ENCODE data around the gene DNAAF5. TPM values are rescaled to one million over a fixed set of nuclear protein-coding genes. Genes with fewer than 3 reads are reported as not detected.

Gene DNAAF5
- polyA plus RNA-seq, 1 of the 3 experiments (the other 2 are of a cell fraction): 58.5 TPM

- Histone ChIP-seq H3K9ac (peak overlapping the region; percentile 30), H2AFZ (ENCODE audit: low read depth) (no peak overlapping the region), H3K4me3 (ENCODE audit: low read depth in 2 of 2, low read length in 1 of 2) (no peak overlapping the region), H3K27ac (ENCODE audit: low read depth in 2 of 2, low read length in 1 of 2) (peak overlapping the region; percentile 56 to 87), H3F3A (replicated peaks; ENCODE audit: insufficient read depth) (peaks cover 29% of the 10 kb centered on the region), H3K4me1 (ENCODE audit: control insufficient read depth in 1 of 2, insufficient read depth in 2 of 2, low read depth in 1 of 2, low read length in 1 of 2) (peaks cover 31 to 38% of the 10 kb centered on the region in 2 experiments), H4K20me1 (ENCODE audit: insufficient read depth) (no peaks in the 10 kb centered on the region), H3K9me3 (no peaks in the 10 kb centered on the region), H3K79me2 (ENCODE audit: insufficient read depth) (no peaks in the 10 kb centered on the region; the same call in 1 of the 2 replicates), H3K4me2 (peak overlapping the region; percentile 68), H3K36me3 (replicated peaks in 1 of 2; ENCODE audit: control insufficient read depth in 1 of 2, insufficient read depth in 2 of 2, low read length in 1 of 2) (peaks cover 41 to 60% of the 10 kb centered on the region in 2 experiments), H3K27me3 (ENCODE audit: insufficient read depth) (no peaks in the 10 kb centered on the region), H3K9me2 (no peaks in the 10 kb centered on the region)
- DNase-seq: peak; percentile 69
- POLR2A ChIA-PET: interaction anchor here (0.9 to 2.8 kb wide), 2 partner anchors 10 to 67 kb away, joined by 3 to 21 read pairs; no protein-coding TSS in a partner anchor
- 0 out of 2 replicates have a peak, but pooled peaks have one; percentile 18 for TF ChIP-seq FOSL2 (IDR thresholded peaks at IDR 0.05; ENCODE audit: borderline replicate concordance, low read depth)
- TF ChIP-seq, protein P1, sequence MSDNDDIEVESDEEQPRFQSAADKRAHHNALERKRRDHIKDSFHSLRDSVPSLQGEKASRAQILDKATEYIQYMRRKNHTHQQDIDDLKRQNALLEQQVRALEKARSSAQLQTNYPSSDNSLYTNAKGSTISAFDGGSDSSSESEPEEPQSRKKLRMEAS (IDR thresholded peaks at IDR 0.05; ENCODE audit: low read depth): no peak
- CTCF ChIA-PET: interaction anchor here (1.0 to 4.8 kb wide), 7 partner anchors 9 to 458 kb away, joined by 3 to 28 read pairs (median 6); no protein-coding TSS in a partner anchor
- 82% methylated on average over 23 of the region's 23 CpGs for WGBS (ENCODE audit: low lambda C conversion rate)
These were observed 51.9 kb downstream of the DNAAF5 start for GRCh38 chr7:778271-778967.

GRCh38 chr7:778968-779451 lies 52.5 kb downstream of the DNAAF5 start:
- ChIA-PET POLR2A (interaction anchor here (0.9 to 2.8 kb wide), 2 partner anchors 11 to 68 kb away, joined by 3 to 21 read pairs; no protein-coding TSS in a partner anchor), CTCF (interaction anchor here (1.0 to 4.8 kb wide), 8 partner anchors 8 to 459 kb away, joined by 3 to 28 read pairs (median 6); no protein-coding TSS in a partner anchor)
- Histone ChIP-seq H3K4me1 (ENCODE audit: control insufficient read depth in 1 of 2, insufficient read depth in 2 of 2, low read depth in 1 of 2, low read length in 1 of 2) (peaks cover 31 to 38% of the 10 kb centered on the region in 2 experiments), H3K9me3 (no peaks in the 10 kb centered on the region), H3K4me3 (ENCODE audit: low read depth in 2 of 2, low read length in 1 of 2) (no peak overlapping the region), H2AFZ (ENCODE audit: low read depth) (0 out of 2 replicates have a peak overlapping the region, but pooled peaks have one; percentile 40), H3K27ac (ENCODE audit: low read depth in 2 of 2, low read length in 1 of 2) (peak overlapping the region; percentile 56 to 87), H3K79me2 (ENCODE audit: insufficient read depth) (no peaks in the 10 kb centered on the region; the same call in 1 of the 2 replicates), H3K9ac (peak overlapping the region; percentile 14), H3K4me2 (peak overlapping the region; percentile 68), H3K9me2 (no peaks in the 10 kb centered on the region), H3K27me3 (ENCODE audit: insufficient read depth) (no peaks in the 10 kb centered on the region), H4K20me1 (ENCODE audit: insufficient read depth) (no peaks in the 10 kb centered on the region), H3F3A (replicated peaks; ENCODE audit: insufficient read depth) (peaks cover 29% of the 10 kb centered on the region), H3K36me3 (replicated peaks in 1 of 2; ENCODE audit: control insufficient read depth in 1 of 2, insufficient read depth in 2 of 2, low read length in 1 of 2) (peaks cover 41 to 60% of the 10 kb centered on the region in 2 experiments)
- peak; percentile 98 for DNase-seq
- WGBS (ENCODE audit: low lambda C conversion rate): 14% methylated on average over 15 of the region's 15 CpGs
- 0 out of 2 replicates have a peak, but pooled peaks have one; percentile 9 for TF ChIP-seq CTCF (IDR thresholded peaks at IDR 0.05)
- peak; percentile 65 to 81; a peak in 3 of 4 replicates for TF ChIP-seq EP300 (IDR thresholded peaks at IDR 0.05; ENCODE audit: borderline replicate concordance in 1 of 2, low read depth in 1 of 2, low read length in 1 of 2)
- TF ChIP-seq TEAD4 (IDR thresholded peaks at IDR 0.05; ENCODE audit: borderline replicate concordance, insufficient read depth): 0 out of 2 replicates have a peak, but pooled peaks have one; percentile 40
- TF ChIP-seq NRF1 (IDR thresholded peaks at IDR 0.05; ENCODE audit: low read depth, low read length): no peak
- peak; percentile 43; the same call in 1 of the 2 replicates for TF ChIP-seq POLR2AphosphoS5 (IDR thresholded peaks at IDR 0.05; ENCODE audit: low read depth, low read length)
- TF ChIP-seq ELF1 (IDR thresholded peaks at IDR 0.05): peak; percentile 58
- TF ChIP-seq USF1 (IDR thresholded peaks at IDR 0.05; ENCODE audit: borderline replicate concordance, low read depth): no peak
- peak; percentile 43; the same call in 1 of the 2 replicates for TF ChIP-seq FOSL2 (IDR thresholded peaks at IDR 0.05; ENCODE audit: borderline replicate concordance, low read depth)
- TF ChIP-seq, protein P1 (IDR thresholded peaks at IDR 0.05; ENCODE audit: low read depth): peak; percentile 72; the same call in 1 of the 2 replicates
- TF ChIP-seq ZBTB33 (IDR thresholded peaks at IDR 0.05; ENCODE audit: borderline replicate concordance, low read depth): 0 out of 2 replicates have a peak, but pooled peaks have one; percentile 11
- TF ChIP-seq YY1 (IDR thresholded peaks at IDR 0.05; ENCODE audit: low read depth): no peak
- TF ChIP-seq RCOR1 (IDR thresholded peaks at IDR 0.05; ENCODE audit: low read length): peak; percentile 92
- no peak for TF ChIP-seq IRF3 (IDR thresholded peaks at IDR 0.05; ENCODE audit: low read depth, low read length)
- TF ChIP-seq NFIC (IDR thresholded peaks at IDR 0.05; ENCODE audit: borderline replicate concordance): peak; percentile 100
- peak; percentile 28; the same call in 1 of the 2 replicates for TF ChIP-seq SMC3 (IDR thresholded peaks at IDR 0.05; ENCODE audit: low read depth, low read length)
- TF ChIP-seq RFX5 (IDR thresholded peaks at IDR 0.05; ENCODE audit: low read length): no peak; the same call in 1 of the 2 replicates
- no peak for TF ChIP-seq JUND (IDR thresholded peaks at IDR 0.05)
- TF ChIP-seq TCF12 (IDR thresholded peaks at IDR 0.05): peak; percentile 81
